IMR-90 (cell line): Measurements from ENCODE around the gene AHDC1. TPM values are rescaled to one million over a fixed set of nuclear protein-coding genes. Genes with fewer than 3 reads are reported as not detected.

Source experiments
- ATAC-seq: fragments of 200-7000 bp; cut with Tn5 transposase; 2 replicates; pipeline ENCODE4 v1.9.1; 2020; ENCODE audit warnings: low read depth, mild to moderate bottlenecking, moderate library complexity
- BruUV-seq: library from RNA; stranded (reverse); fragments of 400-500 nt; replicated peaks from 2 replicates; lab custom pipeline; 2021; lab: Mats Ljungman, UMichigan
- CTCF ChIA-PET: fragments of 300-600 bp; formaldehyde crosslinking; extraction: SDS; loops from one replicate; lab custom pipeline; 2021; ENCODE audit warnings: antibody characterized with exemption; lab: Yijun Ruan, JAX
- POLR2A ChIA-PET: fragments of 300-600 bp; sonication (Branson Sonifier 250); formaldehyde crosslinking; loops from one replicate; lab custom pipeline; 2022; ENCODE audit warnings: antibody characterized with exemption; ENCODE audit not compliant: unreplicated experiment; lab: Charles Lee
- DNase-seq: peaks from one replicate; pipeline ENCODE4 v3.0.0; 2013
- H2AFZ ChIP-seq: replicated peaks from 2 replicates; pipeline ENCODE3; 2013; ENCODE audit warnings: low read length, mild to moderate bottlenecking; ENCODE audit not compliant: poor library complexity
- H2AK5ac ChIP-seq: 2 replicates; pipeline ENCODE4 v1.6.1; 2013; ENCODE audit warnings: low read depth, low read length, inconsistent platforms
- H2AK9ac ChIP-seq: replicated peaks from 2 replicates; pipeline ENCODE3; 2013; ENCODE audit warnings: mild to moderate bottlenecking, low read depth, low read length, moderate library complexity; ENCODE audit not compliant: poor library complexity
- H2BK120ac ChIP-seq: 2 replicates; pipeline ENCODE4 v1.6.1; 2013; ENCODE audit warnings: low read depth, low read length, inconsistent platforms
- H2BK15ac ChIP-seq: 3 replicates; pipeline ENCODE4 v1.6.1; 2013; ENCODE audit warnings: low read depth, low read length, inconsistent platforms
- H2BK20ac ChIP-seq: 2 replicates; pipeline ENCODE4 v1.6.1; 2013; ENCODE audit warnings: low read depth, mild to moderate bottlenecking, inconsistent platforms, low read length, moderate library complexity
- H2BK5ac ChIP-seq: 2 replicates; pipeline ENCODE4 v1.6.1; 2013; ENCODE audit warnings: mild to moderate bottlenecking, low read depth, low read length, inconsistent platforms; ENCODE audit not compliant: poor library complexity, severe bottlenecking
- H3K14ac ChIP-seq: replicated peaks from 2 replicates; pipeline ENCODE4 v1.6.1; 2013; ENCODE audit warnings: low read depth, low read length, inconsistent platforms
- H3K18ac ChIP-seq: 2 replicates; pipeline ENCODE4 v1.6.1; 2013; ENCODE audit warnings: low read depth, low read length, control low read depth
- H3K23ac ChIP-seq: 2 replicates; pipeline ENCODE4 v1.6.1; 2013; ENCODE audit warnings: low read depth, low read length, inconsistent platforms
- H3K27ac ChIP-seq: 2 replicates; pipeline ENCODE4 v1.5.1; 2013; ENCODE audit warnings: mild to moderate bottlenecking, control low read depth, low read length; ENCODE audit not compliant: insufficient read depth
- H3K27me3 ChIP-seq: 2 replicates; pipeline ENCODE4 v1.6.1; 2013; ENCODE audit warnings: low read length; ENCODE audit not compliant: control insufficient read depth, insufficient read depth
- H3K36me3 ChIP-seq: 2 replicates; pipeline ENCODE4 v1.6.1; 2013; ENCODE audit warnings: low read length, mixed read lengths; ENCODE audit not compliant: control insufficient read depth, insufficient read depth
- H3K4ac ChIP-seq: 2 replicates; pipeline ENCODE4 v1.6.1; 2013; ENCODE audit warnings: low read depth, low read length, inconsistent platforms
- H3K4me1 ChIP-seq: 2 replicates; pipeline ENCODE4 v1.6.1; 2013; ENCODE audit warnings: low read length, mixed read lengths; ENCODE audit not compliant: control insufficient read depth, insufficient read depth
- H3K4me2 ChIP-seq: 2 replicates; pipeline ENCODE4 v1.6.1; 2013; ENCODE audit warnings: low read depth, mild to moderate bottlenecking, control low read depth, low read length, moderate library complexity
- H3K4me3 ChIP-seq: 2 replicates; pipeline ENCODE4 v1.5.1; 2013; ENCODE audit warnings: low read depth, mild to moderate bottlenecking, control low read depth, low read length, moderate library complexity; ENCODE audit not compliant: insufficient read depth
- H3K56ac ChIP-seq: 2 replicates; pipeline ENCODE4 v1.6.1; 2013; ENCODE audit warnings: low read length, inconsistent platforms; ENCODE audit not compliant: insufficient read depth; ENCODE audit errors: extremely low read depth
- H3K79me1 ChIP-seq, 2 experiments: 2 replicates each; pipeline ENCODE4 v1.6.1; 2013; ENCODE audit warnings: low read length in 2 of 2, inconsistent platforms in 1 of 2, low read depth in 1 of 2
- H3K9ac ChIP-seq: 2 replicates; pipeline ENCODE4 v1.6.1; 2013; ENCODE audit warnings: low read depth, low read length, control low read depth
- H3K9me1 ChIP-seq: 2 replicates; pipeline ENCODE4 v1.6.1; 2013; ENCODE audit warnings: low read length, inconsistent platforms; ENCODE audit not compliant: insufficient read depth
- H3K9me3 ChIP-seq: 2 replicates; pipeline ENCODE4 v1.6.1; 2013; ENCODE audit warnings: low read length; ENCODE audit not compliant: control insufficient read depth, insufficient read depth
- H4K20me1 ChIP-seq: 2 replicates; pipeline ENCODE4 v1.6.1; 2013; ENCODE audit warnings: low read length, inconsistent platforms; ENCODE audit not compliant: insufficient read depth
- H4K5ac ChIP-seq: 2 replicates; pipeline ENCODE4 v1.6.1; 2013; ENCODE audit warnings: mild to moderate bottlenecking, low read depth, low read length, control low read depth
- H4K8ac ChIP-seq, 2 experiments: 2 replicates each; pipeline ENCODE4 v1.6.1; 2013; ENCODE audit warnings: low read depth in 2 of 2, low read length in 2 of 2, control low read depth in 1 of 2, inconsistent platforms in 1 of 2
- H4K91ac ChIP-seq: 2 replicates; pipeline ENCODE4 v1.6.1; 2013; ENCODE audit warnings: low read depth, low read length, inconsistent platforms; ENCODE audit not compliant: insufficient read depth
- MAZ ChIP-seq: IDR thresholded peaks from 2 replicates; pipeline ENCODE4 v1.6.1; 2012; ENCODE audit warnings: low read depth, mild to moderate bottlenecking, low read length, improper control_type of control experiment, moderate library complexity, borderline replicate concordance
- POLR2A ChIP-seq: IDR thresholded peaks from 2 replicates; pipeline ENCODE4 v1.6.1; 2012; ENCODE audit warnings: mild to moderate bottlenecking, low read depth, low read length
- RCOR1 ChIP-seq: IDR thresholded peaks from 2 replicates; pipeline ENCODE4 v1.6.1; 2012; ENCODE audit warnings: mild to moderate bottlenecking, low read length, improper control_type of control experiment; ENCODE audit not compliant: insufficient replicate concordance
- WGBS, 2 experiments: methylation state at CpG; one replicate each; pipeline versions ENCODE4 v1.1.5 to v1.1.7; 2013; ENCODE audit warnings: missing lambda C conversion rate in 2 of 2; ENCODE audit not compliant: insufficient read length in 1 of 2; ENCODE audit errors: extremely low coverage in 2 of 2; 5-methylcytosine and 5-hydroxymethylcytosine counted together
- dilution Hi-C: fragments of 300-500 bp; cut with HindIII; formaldehyde crosslinking; loops from one replicate; pipeline ENCODE4 v1.14.3; 2018; ENCODE audit warnings: low sequenced_read_pairs; ENCODE audit not compliant: unreplicated experiment
- in situ Hi-C: fragments of 300-500 bp; cut with MboI; formaldehyde crosslinking; loops from 3 replicates; pipeline ENCODE4 v1.14.3; 2019; ENCODE audit warnings: low sequenced_read_pairs, inconsistent platforms, mixed read lengths
- intact Hi-C: fragments of 100-400 bp; cut with micrococcal nuclease; formaldehyde crosslinking; loops from 2 replicates; pipeline ENCODE4 v1.10.0; 2022
- polyA plus RNA-seq, 3 experiments: library from polyadenylated mRNA; depleted of rRNA; stranded (reverse); fragments of >200 nt; gene quantifications; 2 replicates each; pipeline ENCODE4 v1.2.3, GENCODE V29; 2012; ENCODE audit warnings: low replicate concordance in 1 of 3
- total RNA-seq: library from RNA; depleted of rRNA; stranded (reverse); fragments of >200 nt; gene quantifications from 2 replicates; pipeline ENCODE4 v1.2.3, GENCODE V29; 2012

Gene AHDC1
- total and polyA plus RNA-seq, 2 of the 4 experiments (the other 2 are of a cell fraction) = 2.0 to 11.6 TPM

GRCh38 chr1:27525296-27526272 lies 78.4 kb downstream of the AHDC1 start:
- intact Hi-C loops = no loop called here
- peaks cover 42% of the 10 kb centered on the region for H3K4me1 ChIP-seq
- H2AK5ac ChIP-seq = peak overlapping the region; percentile 94
- H4K8ac ChIP-seq = peak overlapping the region; percentile 78 to 89
- peak overlapping the region; percentile 75 for H2BK120ac ChIP-seq
- dilution Hi-C loops = no loop called here
- CTCF ChIA-PET = interaction anchor here (1.8 kb wide), 1 partner anchor 31 kb away, joined by 10 read pairs; no protein-coding TSS in a partner anchor
- H3K27me3 ChIP-seq = no peaks in the 10 kb centered on the region
- peak overlapping the region; percentile 62 for H2BK5ac ChIP-seq
- H3K9me3 ChIP-seq = no peaks in the 10 kb centered on the region
- in situ Hi-C loops = no loop called here
- H3K4me3 ChIP-seq = no peak overlapping the region
- H4K5ac ChIP-seq = peak overlapping the region; percentile 73
- no peaks in the 10 kb centered on the region for H4K20me1 ChIP-seq
- DNase-seq (peak; percentile 53), ATAC-seq (peak; percentile 75)
- no TSS peak for BruUV-seq
- H2BK20ac ChIP-seq = peak overlapping the region; percentile 71; the same call in 1 of the 2 replicates
- H3K27ac ChIP-seq = peak overlapping the region; percentile 55; the same call in 1 of the 2 replicates
- WGBS, 2 experiments = 60% methylated on average over 5 of the region's 16 CpGs; no CpG with 5 or more reads in 1 of the 2 experiments
- H2AFZ ChIP-seq = peak overlapping the region; percentile 87
- H3K36me3 ChIP-seq = no peaks in the 10 kb centered on the region
- peak overlapping the region; percentile 90 for H3K14ac ChIP-seq
- H3K9ac ChIP-seq = peak overlapping the region; percentile 28; the same call in 1 of the 2 replicates
- H2AK9ac ChIP-seq = peak overlapping the region; percentile 98
- H2BK15ac ChIP-seq = peak overlapping the region; percentile 87; the same call in 2 of the 3 replicates
- H3K4me2 ChIP-seq = peak overlapping the region; percentile 49
- peak overlapping the region; percentile 79 for H3K23ac ChIP-seq
- 0 out of 2 replicates have a peak overlapping the region, but pooled peaks have one; percentile 27 for H3K56ac ChIP-seq
- peak overlapping the region; percentile 91 for H3K4ac ChIP-seq
- H3K9me1 ChIP-seq = peaks cover 19% of the 10 kb centered on the region
- POLR2A ChIA-PET = no interaction called here
- H4K91ac ChIP-seq = peak overlapping the region; percentile 87
- peak overlapping the region; percentile 51 for H3K18ac ChIP-seq
- TF ChIP-seq RCOR1 (no peak), MAZ (peak; percentile 19; the same call in 1 of the 2 replicates), POLR2A (no peak)
- peaks cover 0 to 16% of the 10 kb centered on the region in 2 experiments; a peak in 2 of 4 replicates for H3K79me1 ChIP-seq
